LNCaP clone FGC (cell line): ENCODE data around the gene ZNF608.

Experiments used
- DNase-seq: peaks from one replicate; pipeline ENCODE4 v3.0.0-alpha.2; 2011; ENCODE audit warnings: low read depth
- H3K4me3 ChIP-seq: 2 replicates; pipeline ENCODE4 v1.5.1; 2011; ENCODE audit warnings: mild to moderate bottlenecking, low read depth, low read length, control low read depth
- TF ChIP-seq, protein P1 (sequence below): IDR thresholded peaks from 2 replicates; pipeline ENCODE4 v1.5.1; 2012; ENCODE audit warnings: mild to moderate bottlenecking; ENCODE audit not compliant: control insufficient read depth, insufficient read depth; ENCODE audit errors: extremely low read depth

ZNF608 gene, protein sequence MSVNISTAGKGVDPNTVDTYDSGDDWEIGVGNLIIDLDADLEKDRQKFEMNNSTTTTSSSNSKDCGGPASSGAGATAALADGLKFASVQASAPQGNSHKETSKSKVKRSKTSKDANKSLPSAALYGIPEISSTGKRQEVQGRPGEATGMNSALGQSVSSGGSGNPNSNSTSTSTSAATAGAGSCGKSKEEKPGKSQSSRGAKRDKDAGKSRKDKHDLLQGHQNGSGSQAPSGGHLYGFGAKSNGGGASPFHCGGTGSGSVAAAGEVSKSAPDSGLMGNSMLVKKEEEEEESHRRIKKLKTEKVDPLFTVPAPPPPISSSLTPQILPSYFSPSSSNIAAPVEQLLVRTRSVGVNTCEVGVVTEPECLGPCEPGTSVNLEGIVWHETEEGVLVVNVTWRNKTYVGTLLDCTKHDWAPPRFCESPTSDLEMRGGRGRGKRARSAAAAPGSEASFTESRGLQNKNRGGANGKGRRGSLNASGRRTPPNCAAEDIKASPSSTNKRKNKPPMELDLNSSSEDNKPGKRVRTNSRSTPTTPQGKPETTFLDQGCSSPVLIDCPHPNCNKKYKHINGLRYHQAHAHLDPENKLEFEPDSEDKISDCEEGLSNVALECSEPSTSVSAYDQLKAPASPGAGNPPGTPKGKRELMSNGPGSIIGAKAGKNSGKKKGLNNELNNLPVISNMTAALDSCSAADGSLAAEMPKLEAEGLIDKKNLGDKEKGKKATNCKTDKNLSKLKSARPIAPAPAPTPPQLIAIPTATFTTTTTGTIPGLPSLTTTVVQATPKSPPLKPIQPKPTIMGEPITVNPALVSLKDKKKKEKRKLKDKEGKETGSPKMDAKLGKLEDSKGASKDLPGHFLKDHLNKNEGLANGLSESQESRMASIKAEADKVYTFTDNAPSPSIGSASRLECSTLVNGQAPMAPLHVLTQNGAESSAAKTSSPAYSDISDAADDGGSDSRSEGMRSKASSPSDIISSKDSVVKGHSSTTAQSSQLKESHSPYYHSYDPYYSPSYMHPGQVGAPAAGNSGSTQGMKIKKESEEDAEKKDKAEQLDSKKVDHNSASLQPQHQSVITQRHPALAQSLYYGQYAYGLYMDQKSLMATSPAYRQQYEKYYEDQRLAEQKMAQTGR (N-terminal part only)

DNA sequence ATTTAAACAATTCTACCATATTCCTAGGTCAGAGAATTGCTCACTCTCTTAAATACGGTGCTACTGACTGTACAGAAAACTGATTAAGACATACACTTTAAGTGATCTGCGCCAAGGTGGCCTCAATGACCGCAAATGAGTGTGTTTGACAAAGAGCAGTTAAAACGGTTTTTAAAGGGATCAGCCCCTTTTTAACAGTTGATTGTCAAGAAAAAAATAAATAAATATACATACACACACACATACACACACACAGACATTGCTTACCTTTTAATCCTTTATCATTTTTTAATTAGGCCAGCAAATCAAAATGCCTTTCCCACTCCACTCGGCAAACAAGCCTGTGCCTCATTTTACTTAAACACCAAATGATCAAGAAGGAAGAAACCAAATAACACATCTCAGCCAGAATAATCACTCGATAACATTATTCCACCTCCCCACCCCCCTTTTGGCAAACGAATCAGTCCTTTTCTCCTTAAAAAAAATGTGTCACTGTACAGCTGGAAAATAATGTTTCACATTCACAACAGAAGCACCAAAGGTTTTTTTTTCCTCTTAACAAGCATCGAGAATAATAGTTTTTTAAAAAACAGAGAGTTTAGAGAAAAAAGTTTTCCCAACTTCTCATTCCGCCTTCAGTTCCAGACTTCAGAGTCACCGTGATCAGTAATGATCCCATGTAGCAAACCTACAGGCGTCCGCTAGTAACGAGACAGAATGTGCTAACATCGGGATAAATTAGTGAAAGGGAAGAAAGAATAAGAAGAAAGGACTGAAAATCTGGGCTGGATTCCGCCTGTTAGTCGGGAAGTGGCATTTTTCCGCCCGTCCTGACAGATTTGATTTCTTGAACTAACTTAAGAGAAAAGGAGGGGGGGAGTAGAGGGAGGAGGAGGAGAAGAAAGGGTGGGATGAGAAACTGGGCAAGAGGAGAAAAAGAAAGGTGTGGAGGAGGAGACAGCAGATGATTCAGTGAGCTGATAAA is at the start of gene ZNF608:
Gene ZNF608, minus strand, starts transcription at position 712 of the 988 bp plus-strand sequence. CDS start 1,650 bp downstream, outside the sequence.
- H3K4me3 ChIP-seq, result peak within 1 kb of the TSS; percentile 61
- DNase-seq, result no peak
- TF ChIP-seq, protein P1, sequence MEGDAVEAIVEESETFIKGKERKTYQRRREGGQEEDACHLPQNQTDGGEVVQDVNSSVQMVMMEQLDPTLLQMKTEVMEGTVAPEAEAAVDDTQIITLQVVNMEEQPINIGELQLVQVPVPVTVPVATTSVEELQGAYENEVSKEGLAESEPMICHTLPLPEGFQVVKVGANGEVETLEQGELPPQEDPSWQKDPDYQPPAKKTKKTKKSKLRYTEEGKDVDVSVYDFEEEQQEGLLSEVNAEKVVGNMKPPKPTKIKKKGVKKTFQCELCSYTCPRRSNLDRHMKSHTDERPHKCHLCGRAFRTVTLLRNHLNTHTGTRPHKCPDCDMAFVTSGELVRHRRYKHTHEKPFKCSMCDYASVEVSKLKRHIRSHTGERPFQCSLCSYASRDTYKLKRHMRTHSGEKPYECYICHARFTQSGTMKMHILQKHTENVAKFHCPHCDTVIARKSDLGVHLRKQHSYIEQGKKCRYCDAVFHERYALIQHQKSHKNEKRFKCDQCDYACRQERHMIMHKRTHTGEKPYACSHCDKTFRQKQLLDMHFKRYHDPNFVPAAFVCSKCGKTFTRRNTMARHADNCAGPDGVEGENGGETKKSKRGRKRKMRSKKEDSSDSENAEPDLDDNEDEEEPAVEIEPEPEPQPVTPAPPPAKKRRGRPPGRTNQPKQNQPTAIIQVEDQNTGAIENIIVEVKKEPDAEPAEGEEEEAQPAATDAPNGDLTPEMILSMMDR, result no peak

DNA sequence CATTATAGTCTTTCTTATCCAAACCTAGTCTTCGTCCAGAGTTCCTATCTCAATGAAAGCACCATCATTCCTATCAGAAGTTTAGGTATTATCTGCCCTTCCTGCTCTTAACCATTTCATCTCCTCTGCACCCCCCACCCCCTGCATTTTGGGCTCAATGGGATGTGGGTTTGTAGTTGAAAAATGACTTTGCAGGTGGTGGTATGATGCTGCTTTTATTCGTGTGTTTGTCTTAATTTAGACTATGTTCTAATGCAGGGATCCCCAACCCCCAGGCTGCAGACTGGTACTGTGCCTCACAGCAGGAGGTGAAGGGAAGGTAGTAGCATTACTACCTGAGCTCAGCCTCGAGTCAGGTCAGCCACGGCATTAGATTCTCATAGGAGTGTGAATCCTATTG is 49.4 kb upstream of the ZNF608 start:
- no peak overlapping the region for H3K4me3 ChIP-seq
- no peak for DNase-seq
- TF ChIP-seq, protein P1, result no peak

DNA sequence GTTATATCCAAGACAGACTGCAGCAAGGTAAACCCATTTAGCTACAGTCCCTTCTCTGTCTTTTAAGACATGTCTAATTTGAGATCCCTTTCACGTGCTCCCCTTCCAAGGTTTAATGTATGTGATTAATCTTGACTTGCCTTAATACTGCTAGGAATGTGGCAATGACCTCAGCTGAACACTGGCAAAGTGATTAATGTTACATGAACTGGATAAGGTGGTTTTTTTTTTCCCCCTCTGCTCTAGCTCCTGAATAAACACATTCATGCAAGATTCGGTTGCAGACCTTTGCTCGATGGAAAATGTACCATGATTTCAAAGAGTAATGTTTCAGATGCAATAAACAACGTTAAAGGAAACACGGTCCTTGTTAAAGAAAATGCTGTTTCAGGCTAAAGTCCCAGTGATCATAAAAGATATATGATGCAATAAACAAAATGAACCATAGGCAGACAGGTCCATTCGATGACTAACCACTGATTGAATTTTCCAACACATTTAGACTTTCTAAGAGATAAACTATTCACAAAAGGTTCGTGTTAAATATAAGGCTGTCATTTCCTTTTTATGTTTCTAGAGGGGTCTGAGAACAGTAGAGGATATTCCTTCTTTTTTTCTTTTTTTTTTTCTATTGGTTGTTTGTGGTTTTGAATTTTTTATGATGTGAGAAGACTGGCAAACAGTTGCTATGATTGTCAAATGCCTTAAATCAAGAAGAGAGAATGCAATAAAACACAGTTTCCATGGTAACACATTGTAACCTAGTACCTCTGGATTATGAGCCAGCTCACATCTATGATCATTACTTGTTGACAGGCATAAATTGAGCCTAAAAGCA is 44.7 kb upstream of the ZNF608 start:
- TF ChIP-seq, protein P1, result no peak
- no peak for DNase-seq
- no peak overlapping the region for H3K4me3 ChIP-seq

DNA sequence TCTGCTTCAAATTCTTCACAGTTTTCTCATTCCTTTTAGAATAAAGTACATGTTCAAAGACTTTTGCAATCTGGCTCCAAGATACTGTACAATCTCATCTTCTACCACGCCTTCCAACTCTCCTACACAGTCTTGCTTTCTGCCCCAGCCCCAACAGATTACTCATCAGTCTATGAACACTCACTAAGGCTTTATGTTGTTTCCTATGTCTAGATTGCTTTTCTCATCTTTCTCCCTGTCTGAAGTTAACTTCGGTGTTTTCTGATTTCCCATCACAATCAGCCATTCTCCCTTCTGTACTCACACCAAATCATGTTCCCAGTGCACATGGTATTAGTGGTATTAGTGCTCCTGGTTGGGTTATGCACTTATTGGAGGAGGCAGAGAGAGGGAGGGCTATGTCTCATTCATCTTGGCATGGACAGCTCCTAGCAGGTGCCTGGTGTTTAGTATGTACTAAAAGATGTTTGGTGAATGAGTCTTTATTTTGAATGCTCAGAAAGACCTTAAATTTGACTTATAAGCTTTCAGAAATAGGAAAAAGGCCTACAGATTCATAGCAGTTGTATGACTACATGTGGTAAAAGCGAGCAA is 44.0 kb upstream of the ZNF608 start:
- H3K4me3 ChIP-seq, result no peak overlapping the region
- TF ChIP-seq, protein P1, result no peak
- no peak for DNase-seq

DNA sequence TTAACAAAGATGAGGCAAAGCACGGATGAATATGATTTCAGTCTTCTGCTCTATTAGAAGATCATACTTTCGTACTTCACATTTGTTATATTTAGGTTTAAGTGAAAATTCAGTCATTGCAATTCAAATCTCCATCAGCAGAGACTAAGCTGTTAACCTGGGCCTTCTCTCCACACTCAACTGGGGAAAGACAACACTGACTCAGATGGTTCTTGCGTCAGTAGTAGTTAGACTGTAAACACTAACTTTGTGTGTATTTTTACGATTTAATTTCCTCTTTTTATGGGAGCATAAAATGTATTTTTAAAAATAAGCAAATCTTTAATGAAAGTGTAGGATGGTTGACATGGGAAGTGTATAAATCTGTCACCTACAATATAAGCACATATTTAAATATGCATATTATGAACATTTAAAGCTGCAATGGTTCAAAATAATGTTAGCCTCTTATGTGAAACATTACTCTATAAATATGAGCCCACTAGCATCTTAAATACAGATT is 42.7 kb upstream of the ZNF608 start:
- H3K4me3 ChIP-seq, result no peak overlapping the region
- TF ChIP-seq, protein P1, result no peak
- no peak for DNase-seq
